ENCODE results near the gene ZWILCH.

ZWILCH gene

GRCh38 chr15:66558271-66558670 is 53.1 kb downstream of the ZWILCH start:
- no peak for DNase-seq

GRCh38 chr15:66560856-66561525 is 55.9 kb downstream of the ZWILCH start:
- DNase-seq = no peak

DNA sequence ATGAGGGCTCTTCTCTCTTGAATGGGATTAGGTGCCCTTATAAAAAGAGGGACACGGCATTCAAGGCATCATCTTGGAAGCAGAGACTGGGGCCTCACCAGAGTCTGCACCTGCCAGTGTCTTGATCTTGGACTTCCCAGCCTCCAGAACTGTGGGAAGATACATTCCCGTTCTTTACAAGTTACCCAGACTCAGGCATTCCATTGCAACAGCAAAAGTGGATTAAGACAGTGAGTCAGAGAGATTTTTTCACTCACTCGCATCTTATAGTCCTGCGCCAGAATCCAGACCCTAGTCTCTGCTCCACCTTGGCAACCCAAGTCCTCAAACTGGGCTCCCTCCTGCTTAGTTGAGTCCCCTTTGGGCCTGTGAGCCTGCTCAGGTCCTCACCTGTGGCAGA is 58.0 kb downstream of the ZWILCH start:
- no peak for DNase-seq

GRCh38 chr15:66563566-66564110 is 58.5 kb downstream of the ZWILCH start:
- DNase-seq = no peak

DNA sequence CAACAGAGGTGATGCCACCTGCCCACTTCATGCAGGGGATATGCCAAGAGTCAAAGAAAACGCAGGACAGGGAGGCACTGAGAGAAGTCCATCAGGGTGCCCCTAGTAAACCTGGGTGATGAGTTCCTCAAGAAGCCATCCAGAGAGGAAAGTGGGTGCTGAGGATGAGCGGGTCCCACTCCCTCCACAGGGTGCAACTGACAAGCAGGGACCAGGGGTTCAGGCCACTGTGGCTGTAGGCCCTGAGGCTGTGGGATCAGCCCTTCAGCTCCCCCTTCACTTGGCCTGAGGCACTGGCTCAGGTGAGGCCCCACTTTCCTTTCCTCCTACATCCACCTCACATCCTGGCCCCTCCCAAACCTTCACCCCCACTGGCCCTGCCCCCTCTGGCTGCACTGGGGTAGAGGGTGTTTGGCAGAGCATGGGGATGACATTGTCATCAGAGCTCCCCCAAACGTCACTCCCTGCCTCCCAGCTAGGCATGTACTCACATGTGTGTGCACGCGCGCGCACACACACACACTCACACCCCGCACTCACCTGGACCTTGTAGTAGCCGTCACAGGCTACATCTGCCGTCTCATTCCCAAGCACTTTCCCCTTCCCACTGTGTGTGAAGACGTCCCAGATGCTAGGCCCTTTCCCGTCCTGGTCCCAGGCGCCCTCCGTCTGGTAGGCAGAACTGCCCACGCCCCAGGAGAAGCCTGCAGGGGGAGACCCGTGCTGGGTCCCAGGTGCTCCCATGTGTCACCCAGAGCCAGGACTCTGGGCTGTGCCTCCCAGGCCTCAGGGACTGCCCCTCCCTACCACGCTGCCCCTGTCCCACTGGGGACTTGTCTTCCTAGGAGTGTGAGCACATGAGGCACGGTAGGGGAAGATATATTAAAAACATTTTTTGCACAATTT is 59.3 kb downstream of the ZWILCH start:
- no peak for DNase-seq

GRCh38 chr15:66565141-66565641 is 60.1 kb downstream of the ZWILCH start:
- DNase-seq = no peak

- DNase-seq = no peak
Measured at GRCh38 chr15:66565741-66566144, 60.6 kb downstream of the ZWILCH start, which contains the start of gene LCTL. TSS of gene LCTL (minus strand) at chr15:66565998. CDS start at chr15:66565365, 633 bp downstream.

DNA sequence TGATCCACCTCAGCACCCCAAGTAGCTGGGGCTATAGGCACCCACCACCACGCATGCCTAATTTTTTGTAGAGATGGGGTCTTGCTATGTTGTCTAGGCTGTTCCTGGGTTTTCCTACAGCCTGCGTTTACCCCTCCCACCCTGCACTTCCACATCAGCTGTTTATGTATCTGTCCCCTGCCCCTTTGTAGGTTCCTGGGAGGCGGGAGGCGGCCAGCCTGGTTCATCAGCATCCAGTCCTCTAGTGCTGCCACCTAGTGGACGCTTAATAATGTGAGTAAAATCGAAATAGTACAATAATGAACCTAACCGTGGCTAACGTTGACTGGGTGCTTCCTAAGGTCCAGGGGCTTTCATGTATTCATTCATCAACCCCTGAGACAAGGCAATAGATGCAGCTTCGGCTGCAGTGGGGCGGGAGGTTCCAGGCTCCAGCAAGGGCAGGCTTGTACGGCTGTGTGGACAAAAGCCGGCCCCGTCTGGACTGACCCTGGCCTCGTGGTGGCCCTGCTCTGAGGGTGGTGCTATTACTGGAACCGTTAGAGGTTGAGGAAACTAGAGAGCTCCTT is 61.9 kb downstream of the ZWILCH start:
- peak; percentile 20 for DNase-seq

DNA sequence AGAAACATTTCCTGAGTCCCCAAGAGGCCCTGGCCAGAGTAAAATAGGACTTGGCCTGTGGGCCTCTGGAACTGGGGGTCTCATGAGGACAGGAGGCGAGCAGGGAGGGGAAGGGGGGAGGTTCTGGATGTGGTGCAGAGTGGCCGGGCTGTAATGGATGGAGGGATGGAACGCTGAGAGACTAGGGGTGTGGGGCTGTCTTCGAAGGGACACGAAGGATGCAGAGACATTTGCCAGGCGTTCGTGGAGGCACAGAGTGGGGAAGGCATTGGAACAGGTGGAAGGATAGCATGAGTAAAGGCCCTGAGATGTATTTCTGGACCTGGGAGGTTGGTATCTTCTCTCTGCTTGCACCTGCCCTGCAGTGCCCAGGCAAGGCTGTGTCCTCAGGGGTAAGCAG is 62.8 kb downstream of the ZWILCH start:
- DNase-seq = no peak

GRCh38 chr15:66569461-66570137 is 64.5 kb downstream of the ZWILCH start:
- DNase-seq = no peak

DNA sequence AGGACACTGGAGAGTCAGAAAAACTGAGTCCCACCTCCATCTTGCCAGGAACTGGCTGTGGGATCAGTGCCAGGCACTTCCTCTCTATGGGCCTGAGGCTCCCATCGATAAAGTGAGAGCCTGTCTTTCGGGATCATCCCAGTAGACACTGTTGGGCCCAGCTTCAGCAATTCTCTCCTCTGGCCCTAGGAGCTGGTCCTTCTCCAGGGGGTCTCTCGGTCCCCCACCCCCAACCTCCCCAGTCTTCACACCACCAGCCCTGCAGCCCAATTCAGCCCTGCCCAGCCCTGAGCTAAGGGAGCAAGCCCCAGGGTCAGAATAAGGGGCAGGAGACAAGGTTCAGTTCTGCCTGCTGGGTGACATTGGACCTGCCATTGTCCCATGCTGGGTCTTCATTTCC is 65.2 kb downstream of the ZWILCH start:
- DNase-seq = no peak

DNA sequence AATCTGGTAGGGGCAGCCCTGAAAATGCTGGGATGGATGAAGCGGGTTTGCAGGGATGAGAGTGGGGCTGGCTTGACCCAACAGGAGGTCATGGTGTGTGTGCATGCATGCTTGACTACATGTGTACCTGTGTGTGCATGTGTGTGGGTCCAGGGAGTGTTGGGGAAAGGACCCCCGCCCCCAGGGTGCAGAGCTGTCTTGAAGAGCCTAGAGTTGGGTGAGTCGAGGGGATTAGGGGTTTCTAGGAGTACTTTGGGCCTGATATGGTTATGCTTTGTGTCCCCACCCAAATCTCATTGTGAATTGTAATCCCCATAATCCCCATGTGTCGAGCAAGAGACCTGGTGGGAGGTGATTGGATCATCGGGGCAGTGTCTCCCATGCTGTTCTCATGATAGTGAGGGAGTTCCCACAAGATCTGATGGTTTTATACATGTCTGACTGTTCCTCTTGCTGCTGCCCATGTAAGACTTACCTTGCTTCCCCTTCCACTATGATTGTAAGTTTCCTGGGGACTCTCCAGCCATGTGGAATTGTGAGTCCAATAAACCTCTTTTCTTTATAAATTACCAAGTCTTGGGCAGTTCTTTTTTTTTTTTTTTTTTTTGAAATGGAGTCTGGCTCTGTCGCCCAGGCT is 65.8 kb downstream of the ZWILCH start:
- no peak for DNase-seq

DNA sequence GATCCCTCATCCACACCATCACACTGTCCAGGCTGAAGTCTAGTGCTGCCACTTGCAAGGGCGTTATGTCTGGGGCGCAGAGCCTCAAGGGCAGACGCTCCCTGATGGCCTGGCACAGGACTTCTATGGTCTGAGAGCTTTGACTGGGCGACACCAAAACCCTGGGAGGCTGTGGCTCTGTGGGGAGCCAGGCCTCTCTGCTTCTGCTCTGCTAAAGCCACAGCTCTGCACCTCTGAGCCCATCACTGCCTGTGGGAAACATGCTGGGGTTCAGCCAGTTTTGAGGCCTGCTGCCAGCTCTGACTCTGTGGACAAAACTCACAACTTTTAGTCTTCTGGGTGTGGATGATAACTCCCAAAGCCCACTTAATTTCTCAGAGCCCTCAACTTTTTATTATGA is 67.0 kb downstream of the ZWILCH start:
- DNase-seq = no peak

DNA sequence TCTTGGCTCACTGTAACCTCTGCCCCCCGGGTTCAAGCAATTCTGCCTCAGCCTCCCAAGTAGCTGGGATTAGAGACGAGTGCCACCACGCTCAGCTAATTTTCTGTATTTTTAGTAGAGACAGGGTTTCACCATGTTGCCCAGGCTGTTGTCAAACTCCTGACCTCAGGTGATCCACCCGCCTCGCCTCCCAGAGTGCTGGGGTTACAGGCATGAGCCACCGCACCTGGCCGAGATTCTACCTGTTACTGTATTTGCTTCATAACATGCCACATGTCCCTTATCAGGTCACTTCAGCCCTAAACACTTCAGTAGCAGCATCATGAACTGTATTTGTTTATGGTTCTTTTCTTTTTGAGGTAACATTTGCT is 68.2 kb downstream of the ZWILCH start:
- no peak for DNase-seq

DNA sequence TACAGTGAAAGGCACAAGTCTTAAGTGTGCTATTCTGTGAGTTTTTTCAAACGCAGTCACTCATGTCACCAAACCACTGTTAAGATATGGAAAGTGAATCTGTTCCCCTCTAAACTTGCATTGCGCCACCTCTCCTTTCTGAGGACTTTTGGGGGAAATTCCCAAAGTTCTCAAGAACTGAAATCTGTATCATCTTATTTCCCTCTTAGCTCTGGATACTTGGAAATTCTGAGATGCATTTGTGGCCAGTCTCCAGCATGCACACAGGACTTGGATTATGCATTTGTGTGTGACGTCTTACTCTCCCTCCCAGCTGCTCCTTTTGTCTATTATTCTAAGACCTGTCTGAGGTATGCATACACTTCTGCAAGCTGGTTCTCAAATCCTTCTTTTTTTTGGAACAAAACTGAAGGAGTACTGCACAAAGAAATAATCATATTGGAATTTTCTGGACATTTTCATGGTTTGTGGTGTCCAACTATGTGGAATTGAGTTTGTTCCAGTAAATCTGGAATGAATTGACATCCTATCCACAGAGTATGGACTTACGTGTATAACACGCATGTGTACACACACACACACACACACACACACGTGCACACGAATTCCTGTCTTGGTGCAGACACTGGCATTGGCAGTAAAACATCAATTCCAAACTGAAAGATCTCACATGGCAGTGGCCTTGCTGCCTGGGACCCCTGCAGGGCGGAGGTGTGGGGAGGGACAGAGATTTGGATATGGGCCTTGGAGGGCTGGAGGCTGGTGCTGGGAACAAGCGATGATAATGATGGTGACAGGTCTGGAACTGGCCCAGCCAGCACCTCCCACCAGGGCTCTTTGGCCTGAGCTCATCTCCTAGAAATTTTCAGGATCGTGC is 68.8 kb downstream of the ZWILCH start:
- DNase-seq = no peak

DNA sequence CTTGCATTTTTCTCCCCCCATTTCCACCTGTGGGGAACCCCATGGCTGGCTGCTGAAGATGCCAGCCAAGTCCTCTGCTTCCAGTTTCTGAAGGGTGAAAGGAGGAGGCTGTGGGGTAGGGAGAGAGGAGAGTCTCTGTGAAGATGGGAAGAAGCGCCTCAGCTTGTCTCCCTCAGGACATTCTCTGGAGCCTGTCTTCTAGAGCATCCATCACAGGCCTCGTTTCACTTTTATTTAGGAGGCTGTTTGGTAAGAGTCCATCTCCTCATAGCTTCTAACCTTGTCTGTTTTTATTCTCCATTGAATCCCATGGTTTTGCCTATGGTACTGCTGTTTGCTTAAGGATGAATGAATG is 69.4 kb downstream of the ZWILCH start:
- DNase-seq = no peak

DNA sequence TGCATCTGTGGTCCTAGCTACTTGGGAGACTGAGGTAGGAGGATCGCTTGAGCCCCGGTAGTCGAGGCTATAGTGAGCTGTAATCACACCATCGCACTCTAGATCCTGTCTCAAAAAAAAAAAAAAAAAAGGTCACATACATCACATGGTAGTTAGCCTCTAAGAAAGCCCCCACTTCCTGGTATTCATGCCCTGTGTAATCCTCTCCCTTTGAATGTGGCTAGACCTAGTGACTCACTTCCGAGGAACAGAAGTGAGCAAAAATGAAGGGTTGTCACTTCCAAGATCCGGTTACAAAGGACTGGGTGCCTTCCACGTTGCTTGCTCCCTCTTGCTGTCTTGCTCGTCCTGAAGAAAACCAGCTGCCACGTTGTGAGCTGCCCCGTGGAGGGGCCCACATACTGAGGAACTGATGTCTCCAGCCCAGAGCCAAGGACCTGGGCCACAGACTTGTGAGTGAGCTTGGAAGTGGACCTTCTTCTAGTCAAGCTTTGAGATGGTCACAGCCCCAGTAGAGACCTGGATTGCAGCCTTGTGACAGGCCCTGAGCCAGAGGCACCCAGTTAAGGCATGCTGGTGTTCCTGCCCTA is 73.3 kb downstream of the ZWILCH start:
- peak; percentile 9 for DNase-seq

- no peak for DNase-seq
Measured at GRCh38 chr15:66580643-66581042, 75.5 kb downstream of the ZWILCH start.

- no peak for DNase-seq
Measured at GRCh38 chr15:66581972-66582537, 76.9 kb downstream of the ZWILCH start.

DNA sequence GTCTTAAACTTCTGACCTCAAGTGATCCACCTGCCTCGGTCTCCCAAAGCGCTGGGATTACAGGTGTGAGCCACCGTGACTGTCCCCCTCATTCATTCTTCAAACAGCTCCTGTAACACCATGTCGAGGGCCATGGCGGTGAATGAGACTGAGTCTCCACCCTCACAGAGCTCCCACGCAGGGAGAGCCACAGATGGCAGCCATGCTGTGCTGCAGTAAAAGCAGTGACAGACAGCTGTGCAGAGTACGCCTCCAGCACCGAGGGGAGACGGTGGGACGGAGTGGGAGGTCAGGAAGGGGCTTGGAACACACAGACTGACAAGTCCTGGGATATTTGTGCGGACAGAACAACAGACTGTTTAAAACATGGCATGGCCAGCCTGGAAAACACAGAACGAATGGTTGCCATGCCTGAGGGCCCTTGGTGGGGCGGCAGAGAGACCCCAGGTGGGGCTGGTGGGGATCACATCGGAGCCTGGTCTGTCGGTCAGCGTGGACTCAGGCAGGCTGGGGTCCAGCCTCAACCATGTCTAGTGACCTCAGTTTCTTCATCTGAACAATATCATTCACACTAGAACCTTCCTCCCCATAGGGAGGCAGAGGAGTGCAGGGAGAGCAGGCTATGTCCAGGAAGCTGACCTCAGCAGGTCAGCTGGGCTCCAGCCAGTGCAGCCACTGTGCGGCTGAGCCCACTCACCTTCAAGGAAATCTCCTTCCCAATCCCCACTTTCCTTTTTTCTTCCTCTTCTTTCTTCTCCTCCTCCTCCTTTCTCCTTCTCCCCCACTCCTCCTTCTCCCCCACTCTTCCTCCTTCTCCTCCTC is 81.2 kb downstream of the ZWILCH start:
- DNase-seq = no peak
